ENCODE measurements around the gene SCAF1.
"Not testable (repeated sequence)": the region's sequence is repeated elsewhere in the genome, so short reads cannot be mapped to it uniquely, and the experiment has no call there.

SCAF1 gene

DNA sequence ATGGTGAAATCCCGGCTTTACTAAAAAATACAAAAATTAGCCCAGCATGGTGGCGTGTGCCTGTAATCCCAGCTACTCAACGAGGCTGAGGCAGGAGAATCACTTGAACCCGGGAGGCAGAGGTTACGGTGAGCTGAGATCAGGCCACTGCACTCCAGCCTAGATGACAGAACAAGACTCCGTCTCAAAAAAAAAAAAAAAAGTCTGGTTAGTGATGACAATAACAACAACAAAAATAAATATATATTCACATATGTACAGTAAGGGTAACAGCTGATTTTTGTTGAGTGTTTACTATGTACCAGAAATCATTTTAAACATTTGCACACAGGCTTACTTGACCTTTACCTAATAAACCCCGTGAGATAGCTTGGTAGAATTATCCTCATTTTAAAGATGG, 25.1 kb upstream of the SCAF1 start:
- DNase-seq = no peak

DNA sequence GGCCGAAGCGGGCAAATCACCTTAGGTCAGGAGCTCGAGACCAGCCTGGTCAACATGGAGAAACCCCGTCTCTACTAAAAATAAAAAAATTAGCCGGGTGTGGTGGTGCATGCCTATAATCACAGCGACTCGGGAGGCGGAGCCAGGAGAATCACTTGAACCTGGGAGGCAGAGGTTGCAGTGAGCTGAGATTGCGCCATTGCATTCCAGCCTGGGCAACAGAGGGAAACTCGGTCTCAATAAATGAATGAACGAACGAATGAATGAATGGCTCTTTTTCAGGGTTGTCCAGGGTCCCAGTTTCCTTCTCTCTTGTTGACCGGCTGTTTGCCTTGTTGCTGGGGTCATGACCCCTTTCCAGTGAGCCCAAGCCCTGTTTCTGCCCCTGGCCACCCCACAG, 24.1 kb upstream of the SCAF1 start:
- DNase-seq = not testable (repeated sequence)

DNA sequence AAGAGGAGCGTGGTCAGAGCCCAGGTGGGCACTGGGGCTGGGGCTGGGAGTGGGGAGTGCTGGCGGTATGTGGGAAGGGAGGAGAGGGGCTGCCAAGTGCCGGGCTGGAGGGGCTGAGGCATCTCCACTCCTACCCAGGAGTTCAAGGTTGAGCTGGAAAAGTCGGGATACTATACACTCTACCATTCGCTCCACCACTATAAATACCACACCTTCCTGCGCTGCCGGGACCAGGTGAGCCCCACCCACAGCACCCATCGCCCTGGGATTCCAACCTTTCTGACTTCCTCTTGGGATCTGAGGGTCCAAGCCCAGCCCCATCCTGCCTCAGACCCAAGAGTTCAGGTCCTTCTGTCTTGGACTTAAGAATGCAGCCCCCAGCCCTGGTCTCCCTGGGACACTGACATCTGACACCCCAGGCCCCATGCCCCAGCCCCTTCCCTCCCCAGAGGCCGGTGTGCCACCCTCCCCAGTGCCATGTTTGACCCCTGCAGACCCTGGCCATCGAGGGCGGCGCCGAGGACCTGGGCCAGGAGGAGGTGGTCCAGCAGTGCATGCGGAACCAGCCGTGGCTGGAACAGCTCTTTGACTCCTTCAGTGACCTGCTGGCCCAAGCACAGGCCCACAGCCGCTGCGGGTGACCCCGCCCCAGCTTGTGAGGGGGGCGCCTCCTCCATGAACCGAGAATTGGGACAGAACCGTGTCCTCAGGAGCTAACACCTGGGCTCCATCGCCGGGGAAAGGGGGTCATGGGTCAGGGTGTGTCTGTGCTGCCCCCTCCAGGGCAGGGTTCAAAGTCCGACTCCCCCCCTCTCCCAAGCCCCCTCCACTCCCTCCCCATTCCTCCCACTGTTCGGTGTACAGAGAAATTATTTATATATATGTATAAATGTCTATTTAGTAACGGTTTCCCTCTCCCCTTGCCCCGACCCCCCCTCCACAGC, 16.8 kb upstream of the SCAF1 start:
- DNase-seq = no peak

DNA sequence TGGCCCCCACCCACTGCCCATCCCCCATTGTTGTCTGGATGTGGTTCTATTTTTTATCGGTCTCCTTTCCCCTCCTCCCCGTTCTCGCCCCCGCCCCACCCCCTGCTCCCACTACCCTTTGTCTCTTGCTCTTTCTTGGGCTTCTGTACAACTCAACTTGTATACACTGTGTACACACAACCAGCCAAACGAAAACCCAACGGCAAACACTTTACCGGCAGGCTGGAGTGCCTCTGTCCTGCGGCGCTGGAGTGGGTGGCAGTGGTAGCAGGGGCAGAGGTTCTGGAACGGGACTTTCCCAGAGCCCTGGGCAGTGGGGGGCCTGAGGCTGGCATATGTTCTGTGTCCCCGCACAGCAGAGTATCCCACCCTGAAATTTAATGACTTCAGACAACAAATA, 15.8 kb upstream of the SCAF1 start:
- DNase-seq = no peak

DNA sequence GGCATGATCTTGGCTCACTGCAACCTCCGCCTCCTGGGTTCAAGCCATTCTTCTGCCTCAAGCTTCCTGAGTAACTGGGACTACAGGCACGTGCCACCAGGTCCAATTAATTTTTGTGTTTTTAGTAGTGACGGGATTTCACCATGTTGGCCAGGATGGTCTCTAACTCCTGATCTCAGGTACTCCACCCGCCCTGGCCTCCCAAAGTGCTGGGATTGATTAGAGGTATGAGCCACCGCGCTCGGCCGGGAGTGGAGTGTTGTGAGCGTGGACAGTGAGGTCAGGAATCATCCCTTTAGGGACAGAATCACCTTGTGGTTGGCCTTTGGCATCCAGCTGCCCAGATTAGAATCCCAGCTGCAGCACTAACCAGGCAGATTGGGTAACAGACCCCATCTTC, 12.3 kb upstream of the SCAF1 start:
- no peak for DNase-seq

DNA sequence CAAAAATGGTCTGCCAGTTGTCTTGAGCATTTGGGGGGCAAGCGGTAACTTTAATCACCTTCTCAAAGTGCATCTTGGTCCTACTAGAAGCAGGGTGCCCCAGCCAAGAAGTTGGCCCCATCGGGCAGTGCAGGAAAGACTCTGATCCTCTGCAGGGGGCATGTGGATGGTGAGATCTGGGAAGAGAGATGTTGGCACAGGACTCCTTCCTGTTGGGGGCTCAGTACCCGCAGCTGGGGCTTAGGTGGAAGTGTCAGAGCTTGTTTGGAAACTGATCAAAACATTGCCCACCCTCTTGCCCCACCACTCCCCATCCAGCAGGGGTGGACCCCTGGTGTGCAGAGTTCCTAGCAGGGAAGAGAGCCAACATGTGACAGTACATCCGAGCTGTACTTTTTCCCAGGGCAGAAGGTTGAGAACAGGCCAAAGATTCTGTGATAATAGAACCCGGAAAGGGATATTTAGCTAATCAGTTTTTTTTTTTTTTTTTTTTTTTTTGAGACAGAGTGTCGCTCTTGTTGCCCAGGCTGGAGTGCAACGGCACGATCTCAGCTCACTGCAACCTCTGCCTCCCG, 10.9 kb upstream of the SCAF1 start:
- no peak for DNase-seq

DNA sequence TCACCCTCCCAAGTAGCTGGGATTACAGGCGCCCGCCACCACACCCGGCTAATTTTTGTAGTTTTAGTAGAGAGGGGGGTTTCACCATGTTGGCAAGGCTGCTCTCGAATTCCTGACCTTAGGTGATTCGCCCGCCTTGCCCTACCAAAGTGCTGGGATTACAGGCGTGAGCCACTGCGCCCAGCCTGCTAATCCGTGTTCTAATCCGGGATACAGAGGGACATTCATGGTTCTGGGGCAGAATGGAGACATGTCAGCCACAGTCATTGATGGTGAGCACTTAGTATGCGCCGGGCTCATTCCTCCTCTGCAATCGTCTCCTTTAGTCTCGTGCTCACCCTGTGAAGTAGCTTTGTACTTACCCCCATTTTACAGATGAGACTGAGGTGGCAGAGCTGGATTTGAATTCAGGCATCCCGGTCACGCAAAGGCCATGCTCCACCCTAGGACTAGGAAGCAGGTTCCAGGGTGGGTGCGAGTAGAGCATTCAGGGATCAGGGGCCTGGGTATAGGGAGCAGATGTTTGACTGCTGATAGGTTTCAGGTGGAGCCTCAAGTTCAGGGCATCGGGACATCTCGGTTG, 10.3 kb upstream of the SCAF1 start:
- no peak for DNase-seq

DNA sequence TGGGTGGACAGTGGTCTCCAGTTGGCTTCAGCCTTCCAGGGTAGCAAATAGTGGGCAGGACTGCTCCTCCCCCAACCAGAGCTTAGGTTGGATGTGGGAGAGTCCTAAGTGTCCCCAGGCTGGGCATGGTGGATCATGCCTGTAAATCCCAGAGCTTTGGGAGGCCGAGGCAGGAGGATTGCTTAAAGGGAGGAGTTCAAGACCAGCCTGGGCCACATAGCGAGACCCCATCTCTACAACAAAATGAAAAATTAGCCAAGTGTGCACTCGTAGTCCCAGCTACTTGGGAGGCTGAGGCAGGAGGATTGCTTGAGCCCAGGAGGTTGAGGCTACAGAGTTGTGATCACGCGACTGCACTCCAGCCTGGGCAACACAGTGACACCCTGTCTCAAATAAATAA, 9.4 kb upstream of the SCAF1 start:
- DNase-seq = no peak

DNA sequence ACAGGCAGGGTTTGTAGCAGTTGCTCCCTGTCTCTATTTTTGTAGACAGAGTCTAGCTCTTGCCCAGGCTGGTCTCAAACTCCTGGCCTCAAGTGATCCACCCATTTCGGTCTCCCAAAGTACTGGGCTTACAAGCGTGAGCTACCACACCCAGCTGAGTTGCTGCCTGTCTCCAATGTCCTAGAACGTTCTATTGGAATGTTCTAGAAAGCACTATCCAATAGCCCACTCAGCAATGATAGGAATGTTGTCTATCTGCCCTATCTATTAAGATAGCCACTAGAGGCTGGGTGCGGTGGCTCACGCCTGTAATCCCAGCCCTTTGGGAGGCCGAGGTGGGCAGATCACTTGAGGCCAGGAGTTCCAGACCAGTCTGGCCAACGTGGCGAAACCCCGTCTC, 8.7 kb upstream of the SCAF1 start:
- DNase-seq = not testable (repeated sequence)

DNA sequence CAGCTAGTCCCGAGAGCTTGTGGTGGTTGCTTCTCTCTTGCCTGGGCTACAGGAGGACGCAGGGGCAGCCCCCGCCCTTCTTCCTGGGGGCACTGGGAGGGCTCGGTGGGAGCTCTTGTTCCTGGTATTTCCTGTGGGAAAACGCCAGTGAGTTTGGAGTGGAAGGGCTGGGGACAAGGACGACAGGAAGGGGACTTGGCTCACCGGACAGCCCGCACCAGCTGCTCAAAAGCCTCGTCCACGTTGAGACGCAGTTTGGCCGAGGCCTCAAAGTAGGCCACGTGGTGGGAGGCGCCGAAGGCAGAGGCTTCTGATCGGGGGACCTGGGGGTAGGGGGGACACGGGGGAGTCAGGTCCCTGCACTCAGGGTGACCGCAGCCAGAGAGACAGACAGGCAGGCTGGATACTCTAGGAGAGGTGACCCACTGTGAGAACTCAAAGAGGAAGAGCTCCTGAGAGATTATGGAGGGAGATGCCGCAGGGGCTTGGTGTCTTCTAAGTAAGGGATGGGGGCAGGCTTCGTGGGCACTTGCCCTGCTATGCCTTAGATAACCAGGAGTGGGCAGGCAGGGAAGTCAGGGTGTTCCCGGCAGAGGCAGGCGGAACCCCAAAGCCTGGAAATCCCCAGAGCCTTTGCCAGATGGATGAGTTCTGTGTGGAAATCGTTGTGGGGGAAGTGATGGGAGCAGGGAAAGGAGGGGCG, 6.3 kb upstream of the SCAF1 start:
- peak; percentile 62 to 82 (median 71) for DNase-seq

DNA sequence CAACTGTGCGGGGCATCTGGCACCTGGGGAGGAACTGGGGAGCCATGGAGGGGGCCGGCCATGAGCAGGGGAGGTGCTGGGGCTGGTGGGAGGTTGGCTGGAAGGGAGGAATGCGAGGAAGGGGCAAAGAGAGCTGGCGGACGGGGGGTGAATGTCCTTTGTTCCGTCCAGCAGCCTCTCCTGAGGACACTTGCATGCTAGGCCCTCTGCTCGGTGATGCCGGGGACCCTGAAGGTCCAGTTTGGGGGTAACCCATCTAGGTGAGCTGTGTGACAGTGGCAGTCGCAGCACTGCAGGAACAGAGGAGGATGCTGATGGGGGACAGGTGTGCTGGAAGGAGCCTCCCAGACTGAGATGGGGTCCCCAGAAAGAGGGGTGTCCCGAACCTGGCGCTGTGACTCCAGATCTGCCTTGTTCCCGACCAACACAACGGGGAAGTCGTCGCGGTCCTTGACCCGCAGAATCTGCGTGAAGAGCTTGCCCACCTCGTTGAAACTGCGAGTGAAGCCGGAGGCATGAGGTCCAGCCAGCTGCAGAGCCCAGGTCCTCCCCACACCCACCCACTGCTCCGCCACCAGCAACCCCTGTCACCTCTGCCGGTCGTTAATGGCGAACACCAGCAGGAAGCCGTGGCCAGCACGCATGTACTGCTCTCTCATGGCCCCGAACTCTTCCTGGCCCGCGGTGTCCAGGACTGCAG, 5.6 kb upstream of the SCAF1 start:
- DNase-seq = no peak

DNA sequence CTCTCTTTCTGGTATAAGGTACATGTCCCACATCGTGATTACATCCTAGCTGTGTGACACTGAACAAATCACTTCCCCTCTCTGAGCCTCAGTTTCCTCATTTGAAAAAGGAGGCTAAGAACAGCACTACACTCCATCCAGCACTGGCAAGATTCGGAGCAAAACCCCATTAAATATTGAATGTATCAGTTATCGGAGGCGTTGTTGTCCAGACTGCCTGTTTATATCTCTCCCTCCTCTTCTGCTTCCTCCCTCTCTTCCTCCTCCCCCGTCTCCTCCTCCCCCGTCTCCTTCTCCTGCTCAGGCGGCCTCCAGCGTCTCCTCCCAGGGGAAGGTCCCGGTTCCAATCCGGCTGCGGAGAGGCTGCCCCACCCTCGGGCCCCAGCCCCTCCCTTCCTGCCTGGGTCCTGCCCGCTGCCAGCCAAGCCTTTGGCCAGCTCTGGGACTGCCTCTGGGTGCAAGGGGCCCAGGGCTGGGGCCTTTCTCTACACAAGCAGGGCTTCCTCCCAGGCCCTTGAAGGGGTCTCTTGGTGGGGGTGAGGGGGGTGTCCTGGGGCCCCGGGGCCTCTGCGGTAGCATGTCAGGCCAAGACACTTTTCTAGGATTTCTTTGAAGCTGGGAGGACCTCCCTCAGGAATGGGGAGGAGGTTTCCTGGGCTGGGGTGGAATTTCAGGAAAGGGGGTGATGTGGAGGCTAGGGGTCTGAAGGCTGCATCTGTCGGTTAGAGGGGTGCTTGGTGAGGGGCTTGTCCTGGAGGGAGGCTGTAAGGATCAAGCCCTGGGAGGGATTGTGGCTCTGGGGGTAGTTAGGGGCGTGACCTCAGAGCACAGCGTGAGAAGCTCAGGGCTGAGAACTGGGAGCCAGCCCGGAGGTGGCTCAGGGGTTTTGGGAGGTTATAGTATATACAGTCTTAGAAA, 3.9 kb upstream of the SCAF1 start:
- peak; percentile 64 to 86 (median 72) for DNase-seq

DNA sequence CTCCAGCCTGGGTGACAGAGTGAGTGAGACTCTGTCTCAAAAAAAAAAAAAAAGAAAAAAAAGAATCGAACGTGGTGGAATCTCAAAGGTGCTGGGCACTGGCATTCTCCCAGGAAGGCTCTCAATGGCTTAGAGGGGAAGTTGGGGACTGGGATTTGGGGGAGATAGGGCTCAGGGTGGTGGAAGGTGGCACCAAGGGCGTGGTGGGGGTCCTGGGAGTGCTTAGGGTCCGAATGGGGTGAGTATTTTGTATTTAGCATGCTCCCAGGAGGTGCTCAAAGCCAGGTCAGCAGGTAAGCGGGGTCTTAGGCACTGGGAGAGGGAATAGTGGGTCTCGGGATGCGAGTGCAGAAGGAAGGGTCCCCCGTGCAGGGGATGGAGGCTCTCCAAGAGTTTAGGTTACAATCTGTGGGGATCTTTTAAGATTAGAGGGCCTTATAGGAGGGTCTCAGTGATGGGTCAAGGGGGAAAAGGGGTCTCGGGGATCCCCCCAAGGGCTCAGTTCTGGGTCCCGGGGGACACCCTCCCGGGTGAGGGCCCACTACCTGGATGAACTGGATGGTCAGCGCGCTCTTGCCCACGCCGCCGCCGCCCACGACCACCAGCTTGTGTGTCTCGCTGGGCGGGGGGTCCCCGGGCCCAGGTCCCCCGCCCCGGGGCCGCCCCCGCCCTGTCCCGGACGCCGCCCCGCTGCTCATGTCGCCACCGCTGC, 2.5 kb upstream of the SCAF1 start:
- DNase-seq = peak in 1 of 3 donors; percentile 12

DNA sequence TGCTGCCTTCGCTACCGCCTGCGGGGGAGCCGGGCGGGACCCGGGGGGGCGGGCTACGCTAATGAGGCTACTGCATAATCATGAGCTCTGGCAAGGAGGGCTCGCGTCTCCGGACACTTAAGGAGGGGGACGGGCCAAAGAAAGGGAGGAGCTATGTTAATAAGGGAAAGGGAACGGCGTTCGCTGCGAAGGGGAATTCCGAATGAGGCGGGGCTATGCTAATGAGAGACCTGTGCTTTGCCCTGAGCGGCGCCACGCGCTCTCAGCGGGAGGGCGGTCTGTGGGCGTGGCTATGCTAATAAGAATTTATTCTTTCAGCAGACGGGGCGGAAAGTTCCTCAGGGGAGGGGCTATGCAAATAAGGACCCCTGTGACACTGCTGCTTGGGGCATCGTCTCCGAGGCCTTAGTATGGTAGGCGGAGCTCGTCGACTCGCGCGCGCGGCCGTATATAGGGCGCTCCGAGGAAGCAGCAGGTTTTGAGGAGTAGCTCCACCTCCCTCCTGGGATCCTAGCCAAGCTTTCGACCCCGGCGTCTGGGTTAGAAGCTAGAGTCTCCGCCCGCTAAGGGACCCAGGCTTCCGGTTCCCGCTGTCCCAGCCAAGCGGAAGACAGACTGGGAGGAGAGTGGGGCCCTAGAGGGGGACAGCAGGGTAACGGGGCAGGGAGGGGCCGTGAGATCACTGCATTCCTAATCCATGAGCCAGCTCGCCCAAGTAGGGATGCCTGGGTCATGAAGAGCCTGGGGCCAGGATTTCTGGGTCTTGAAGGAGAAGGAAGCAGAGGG, 1.7 kb upstream of the SCAF1 start, which contains the start of gene RRAS:
Gene RRAS (minus strand): TSS at position 31 of the 786 bp plus-strand sequence. CDS start 45 bp downstream, outside the sequence.
- DNase-seq = peak; percentile 100

DNA sequence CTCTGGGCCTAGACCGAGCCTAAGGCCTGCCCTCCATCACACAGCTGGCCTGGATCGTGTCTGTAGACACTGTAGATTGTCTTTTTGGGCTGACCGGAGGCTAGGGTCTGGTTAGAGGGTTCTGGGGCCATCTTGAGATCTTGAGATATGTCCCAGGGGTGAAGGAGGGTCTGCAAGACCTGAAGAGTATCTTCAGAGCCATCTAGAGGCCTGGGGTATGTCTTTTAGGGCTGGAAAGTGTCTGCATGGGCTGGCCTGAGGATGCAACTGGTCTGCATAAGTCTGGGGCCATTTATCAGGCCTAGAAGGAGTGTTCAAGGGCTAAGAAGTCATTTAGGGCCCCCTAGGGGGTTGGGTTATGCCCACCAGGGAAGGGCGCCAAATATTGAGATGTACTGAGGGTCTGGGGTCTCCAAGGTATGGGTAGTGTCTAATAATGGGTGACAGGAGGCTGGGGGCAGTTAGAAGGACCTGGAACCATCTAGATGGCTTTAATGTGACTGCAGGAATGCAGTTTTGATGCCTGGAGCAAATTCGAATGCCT, 555 bp downstream of the SCAF1 start:
- DNase-seq = no peak

DNA sequence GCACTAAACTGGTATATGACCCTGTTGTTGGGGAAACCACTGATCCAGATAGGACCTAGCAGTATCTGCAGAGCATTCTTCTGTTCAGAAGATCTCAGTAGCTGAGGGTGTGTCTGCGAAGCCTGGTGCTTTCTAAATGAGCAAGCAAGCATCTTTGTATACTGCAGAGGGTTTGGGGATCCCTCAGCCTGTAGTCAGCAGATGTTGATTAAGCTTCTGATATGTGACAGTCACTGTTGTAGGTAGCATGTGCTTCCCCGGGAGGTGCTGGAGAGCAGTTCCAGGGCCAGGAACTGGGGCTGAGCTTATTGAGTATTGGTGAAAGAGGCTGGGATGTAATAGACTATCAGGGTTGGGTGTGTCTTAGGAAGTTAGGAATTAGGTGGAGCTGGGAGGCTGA, 1.5 kb downstream of the SCAF1 start:
- peak in 2 of 3 donors; percentile 7 to 14 for DNase-seq

DNA sequence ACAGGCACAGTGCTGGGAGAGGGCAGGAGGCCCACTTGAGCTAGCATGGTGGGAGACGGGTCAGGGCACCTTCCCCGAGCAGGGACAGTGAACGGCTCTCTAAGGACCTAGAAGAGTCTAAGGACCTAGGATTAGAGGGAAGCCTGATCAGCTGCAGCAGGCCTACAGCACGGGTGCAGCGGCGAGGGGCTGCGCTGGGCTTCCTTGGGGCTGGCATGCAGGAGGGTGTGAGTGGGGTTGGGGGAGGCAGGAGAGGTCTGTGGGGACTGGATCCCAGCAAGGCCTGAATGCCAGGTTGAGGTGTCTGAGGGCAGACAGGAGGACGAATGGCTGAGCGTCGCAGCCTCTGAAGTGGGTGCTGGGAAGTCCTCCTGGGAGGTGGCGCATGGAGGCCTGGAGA, 3.6 kb downstream of the SCAF1 start:
- no peak for DNase-seq

DNA sequence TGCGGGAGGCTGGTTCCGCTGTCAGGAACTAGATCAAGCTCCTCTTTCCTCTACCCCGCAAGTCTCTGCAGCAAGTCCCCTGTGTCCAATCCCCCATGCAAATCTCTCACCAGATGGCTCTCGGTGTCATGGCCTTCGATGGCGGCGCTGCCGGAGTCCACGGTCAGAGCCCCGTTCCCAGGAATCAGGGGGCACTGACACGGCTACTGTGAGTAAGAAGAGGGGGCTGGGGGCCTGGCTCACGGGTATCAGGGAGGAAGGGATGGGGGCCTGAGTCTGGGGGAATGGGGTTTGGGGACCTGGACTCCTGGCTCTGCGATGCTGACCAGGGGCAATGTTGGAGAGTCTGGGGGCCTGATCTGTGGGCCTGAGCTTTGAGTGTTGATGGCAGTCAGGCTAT, 4.0 kb downstream of the SCAF1 start:
- DNase-seq = no peak

DNA sequence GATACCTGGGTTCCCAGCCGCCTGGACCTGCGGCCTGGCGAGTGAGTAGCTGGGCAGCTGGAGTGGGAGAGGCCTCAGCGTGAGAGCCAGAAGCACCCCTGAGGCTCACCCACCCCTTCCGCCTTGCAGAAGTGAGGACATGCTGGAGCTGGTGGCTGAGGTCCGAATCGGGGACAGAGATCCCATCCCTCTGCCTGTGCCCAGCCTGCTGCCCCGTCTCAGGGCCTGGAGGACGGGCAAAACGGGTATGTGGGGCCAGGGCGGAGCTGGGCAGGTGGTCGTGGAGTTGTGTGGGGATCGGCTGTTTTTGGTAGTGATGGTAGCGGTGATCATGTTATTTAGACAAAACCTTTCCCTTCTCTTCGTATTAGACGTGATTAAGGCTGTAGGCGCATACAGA, 4.6 kb downstream of the SCAF1 start:
- DNase-seq = no peak

All from suppressor macrophage treated with lipopolysaccharide for 1 hour (primary cell).